HEK293 (cell line): Measurements from ENCODE around the gene EHD2.
"Not testable (repeated sequence)": the region's sequence is repeated elsewhere in the genome, so short reads cannot be mapped to it uniquely, and the experiment has no call there.

Experiments
- CTCF ChIA-PET: fragments of 350-600 bp; formaldehyde crosslinking; extraction: SDS; loops from one replicate; lab custom pipeline; 2021; ENCODE audit warnings: antibody characterized with exemption; lab: Yijun Ruan, JAX
- POLR2A ChIA-PET: fragments of 300-600 bp; formaldehyde crosslinking; extraction: SDS; loops from one replicate; lab custom pipeline; 2020; ENCODE audit warnings: antibody characterized with exemption, inconsistent platforms; lab: Yijun Ruan, JAX
- H3K27ac ChIP-seq: fragments of 200-500 bp; sonication (Bioruptor generic); 2 replicates; pipeline ENCODE4 v1.5.1; 2014; ENCODE audit warnings: low read depth, low read length, control low read depth, inconsistent platforms; ENCODE audit errors: extremely low read depth
- H3K36me3 ChIP-seq, 2 experiments: fragments of 200-500 bp in 1 of 2; sonication (Bioruptor generic) in 1 of 2; 1 replicate in 1 of 2; 2 replicates in 1 of 2; pipeline ENCODE4 v1.5.1; 2014 to 2017; ENCODE audit warnings: inconsistent platforms in 2 of 2, low read length in 2 of 2; ENCODE audit not compliant: control insufficient read depth in 2 of 2, insufficient read depth in 1 of 2
- H3K4me1 ChIP-seq: fragments of 200-500 bp; sonication (Bioruptor generic); 2 replicates; pipeline ENCODE4 v1.5.1; 2014; ENCODE audit warnings: mild to moderate bottlenecking, low read length, inconsistent platforms; ENCODE audit not compliant: control insufficient read depth, insufficient read depth
- H3K4me3 ChIP-seq: 2 replicates; pipeline ENCODE4 v1.5.1; 2011; ENCODE audit warnings: low read depth, mild to moderate bottlenecking, control low read depth, low read length, moderate library complexity
- H3K9me3 ChIP-seq: fragments of 200-500 bp; sonication (Bioruptor generic); 2 replicates; pipeline ENCODE4 v1.5.1; 2014; ENCODE audit warnings: low read depth, low read length, inconsistent platforms; ENCODE audit not compliant: control insufficient read depth, insufficient read depth
- FEZF1 ChIP-seq: fragments of 450-650 bp; formaldehyde crosslinking; IDR thresholded peaks from 2 replicates; pipeline ENCODE4 v1.5.1; 2016; ENCODE audit warnings: missing biosample characterization, missing genetic modification characterization
- MYNN ChIP-seq: fragments of 450-650 bp; formaldehyde crosslinking; IDR thresholded peaks from 2 replicates; pipeline ENCODE4 v1.5.1; 2016; ENCODE audit warnings: missing biosample characterization, missing genetic modification characterization, borderline replicate concordance
- PRDM1 ChIP-seq: fragments of 450-650 bp; formaldehyde crosslinking; IDR thresholded peaks from 2 replicates; pipeline ENCODE4; 2016; ENCODE audit warnings: missing biosample characterization, missing genetic modification characterization
- SALL2 ChIP-seq: fragments of 450-650 bp; formaldehyde crosslinking; IDR thresholded peaks from 2 replicates; pipeline ENCODE4 v1.5.0; 2017; ENCODE audit warnings: missing biosample characterization, mild to moderate bottlenecking, missing genetic modification characterization, borderline replicate concordance
- SP7 ChIP-seq: fragments of 450-650 bp; formaldehyde crosslinking; IDR thresholded peaks from 2 replicates; pipeline ENCODE4 v1.5.1; 2016; ENCODE audit warnings: missing biosample characterization, missing genetic modification characterization
- ZBTB21 ChIP-seq: fragments of 450-650 bp; formaldehyde crosslinking; IDR thresholded peaks from 2 replicates; pipeline ENCODE4 v1.5.1; 2017; ENCODE audit warnings: missing biosample characterization, missing genetic modification characterization
- ZNF133 ChIP-seq: fragments of 450-650 bp; formaldehyde crosslinking; IDR thresholded peaks from 2 replicates; pipeline ENCODE4 v1.5.1; 2016; ENCODE audit warnings: missing biosample characterization, missing genetic modification characterization
- ZNF16 ChIP-seq: fragments of 450-650 bp; formaldehyde crosslinking; IDR thresholded peaks from 2 replicates; pipeline ENCODE4 v1.5.1; 2016; ENCODE audit warnings: low read depth, missing biosample characterization, missing genetic modification characterization
- ZNF2 ChIP-seq: fragments of 450-650 bp; formaldehyde crosslinking; IDR thresholded peaks from 2 replicates; pipeline ENCODE4 v1.5.1; 2016; ENCODE audit warnings: missing biosample characterization, missing genetic modification characterization
- ZNF223 ChIP-seq: fragments of 450-650 bp; formaldehyde crosslinking; IDR thresholded peaks from 2 replicates; pipeline ENCODE4 v1.5.1; 2016; ENCODE audit warnings: missing biosample characterization, missing genetic modification characterization
- ZNF366 ChIP-seq: fragments of 450-650 bp; formaldehyde crosslinking; conservative IDR thresholded peaks from 2 replicates; pipeline ENCODE4 v1.5.1; 2016; ENCODE audit warnings: missing biosample characterization, missing genetic modification characterization
- ZNF404 ChIP-seq: fragments of 450-650 bp; formaldehyde crosslinking; IDR thresholded peaks from 2 replicates; pipeline ENCODE4 v1.5.1; 2017; ENCODE audit warnings: missing biosample characterization, missing genetic modification characterization
- ZNF600 ChIP-seq: fragments of 450-650 bp; formaldehyde crosslinking; IDR thresholded peaks from 2 replicates; pipeline ENCODE4 v1.5.1; 2016; ENCODE audit warnings: missing biosample characterization, missing genetic modification characterization
- ZNF623 ChIP-seq: fragments of 450-650 bp; formaldehyde crosslinking; IDR thresholded peaks from 2 replicates; pipeline ENCODE4 v1.5.1; 2016; ENCODE audit warnings: missing biosample characterization, missing genetic modification characterization
- TF ChIP-seq, protein P1 (sequence below): fragments of 450-650 bp; formaldehyde crosslinking; IDR thresholded peaks from 2 replicates; pipeline ENCODE4 v1.5.1; 2016; ENCODE audit warnings: missing biosample characterization, missing genetic modification characterization
- TF ChIP-seq, protein P2 (sequence below): fragments of 450-650 bp; formaldehyde crosslinking; IDR thresholded peaks from 2 replicates; pipeline ENCODE4 v1.5.1; 2016; ENCODE audit warnings: missing biosample characterization, missing genetic modification characterization, borderline replicate concordance
- TF ChIP-seq, protein P3 (sequence below): fragments of 450-650 bp; formaldehyde crosslinking; optimal IDR thresholded peaks from 2 replicates; pipeline ENCODE3; 2016; ENCODE audit warnings: missing biosample characterization, mild to moderate bottlenecking, missing genetic modification characterization
- TF ChIP-seq, protein P4 (sequence below): fragments of 450-650 bp; formaldehyde crosslinking; IDR thresholded peaks from 2 replicates; pipeline ENCODE4 v1.5.1; 2016; ENCODE audit warnings: missing biosample characterization, missing genetic modification characterization
- TF ChIP-seq, protein P5 (sequence below): sonication (generic); formaldehyde crosslinking; IDR thresholded peaks from 2 replicates; pipeline ENCODE4 v1.8.1; 2022; ENCODE audit warnings: mild to moderate bottlenecking, moderate library complexity, missing genetic modification reagents
- TF ChIP-seq, protein P6 (sequence below): fragments of 450-650 bp; formaldehyde crosslinking; IDR thresholded peaks from 2 replicates; pipeline ENCODE4 v1.5.1; 2016; ENCODE audit warnings: missing biosample characterization, missing genetic modification characterization
- TF ChIP-seq, protein P7 (sequence below): fragments of 450-650 bp; formaldehyde crosslinking; IDR thresholded peaks from 2 replicates; pipeline ENCODE4 v1.5.1; 2016; ENCODE audit warnings: missing biosample characterization, missing genetic modification characterization, borderline replicate concordance

The EHD2 gene

DNA sequence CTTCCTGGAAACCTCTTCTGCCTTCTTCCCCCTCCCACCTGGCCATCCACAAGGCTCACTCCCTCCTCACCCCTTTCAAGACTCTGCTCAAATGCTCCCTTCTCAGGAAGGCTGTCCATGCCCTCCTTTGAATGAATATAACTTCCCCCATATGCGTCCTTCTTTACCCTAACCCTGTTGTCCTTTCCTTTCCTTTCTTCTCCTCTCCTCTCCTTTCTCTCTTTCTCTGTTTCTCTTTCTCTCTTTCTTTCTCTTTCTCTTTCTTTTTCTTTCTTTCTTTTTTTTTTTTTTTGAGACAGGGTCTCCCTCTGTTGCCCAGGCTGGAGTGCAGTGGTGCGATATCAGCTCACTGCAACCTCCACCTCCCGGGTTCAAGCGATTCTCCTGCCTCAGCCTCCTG lies 15.1 kb downstream of the EHD2 start:
- not testable (repeated sequence) for H3K27ac ChIP-seq, H3K4me3 ChIP-seq, H3K4me1 ChIP-seq, H3K36me3 ChIP-seq, H3K9me3 ChIP-seq
- TF ChIP-seq PRDM1 (tag by site-specific recombination) (peak; percentile 98), ZNF366 (peak; percentile 72)
- ChIA-PET CTCF (interaction anchor here (0.6 kb wide), 1 partner anchor 10 kb away, joined by 3 read pairs; no protein-coding TSS in a partner anchor), POLR2A (interaction anchor here (0.8 kb wide), 1 partner anchor 21 kb away, joined by 7 read pairs; no protein-coding TSS in a partner anchor)

DNA sequence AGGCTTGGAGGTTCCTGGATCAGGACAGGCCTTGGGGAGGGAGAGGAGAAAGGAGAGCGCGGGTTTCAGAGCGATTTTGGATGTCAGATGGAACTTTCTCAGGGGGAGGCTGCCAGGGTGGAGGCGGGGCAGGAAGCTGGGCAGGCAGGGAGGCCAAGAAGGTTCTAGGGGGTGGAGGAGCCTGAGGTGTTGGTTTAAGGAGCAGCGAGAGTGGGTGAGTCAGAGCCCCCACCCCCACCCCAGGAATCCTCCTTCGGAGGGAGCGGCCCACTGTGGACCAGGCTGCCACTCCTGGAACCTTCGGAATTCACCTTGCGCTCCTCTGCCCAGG lies 16.2 kb downstream of the EHD2 start:
- POLR2A ChIA-PET, result interaction anchor here (0.6 to 1.7 kb wide), 9 partner anchors 11 to 381 kb away, joined by 3 to 7 read pairs (median 4); partner anchors contain the start of genes DHX34 and NOP53
- H3K4me3 ChIP-seq, result peak overlapping the region; percentile 45
- TF ChIP-seq ZNF16 (tag by site-specific recombination) (peak; percentile 4; the same call in 1 of the 2 replicates), FEZF1 (tag by site-specific recombination) (no peak), ZNF2 (tag by site-specific recombination) (no peak), ZNF133 (tag by site-specific recombination) (no peak), SP7 (peak; percentile 82), MYNN (no peak), ZNF404 (tag by site-specific recombination) (no peak), ZBTB21 (tag by site-specific recombination) (peak; percentile 44; the same call in 1 of the 2 replicates), ZNF223 (tag by site-specific recombination) (no peak), ZNF600 (peak; percentile 37; the same call in 1 of the 2 replicates), ZNF623 (tag by site-specific recombination) (no peak), SALL2 (no peak)
- TF ChIP-seq, protein P1, sequence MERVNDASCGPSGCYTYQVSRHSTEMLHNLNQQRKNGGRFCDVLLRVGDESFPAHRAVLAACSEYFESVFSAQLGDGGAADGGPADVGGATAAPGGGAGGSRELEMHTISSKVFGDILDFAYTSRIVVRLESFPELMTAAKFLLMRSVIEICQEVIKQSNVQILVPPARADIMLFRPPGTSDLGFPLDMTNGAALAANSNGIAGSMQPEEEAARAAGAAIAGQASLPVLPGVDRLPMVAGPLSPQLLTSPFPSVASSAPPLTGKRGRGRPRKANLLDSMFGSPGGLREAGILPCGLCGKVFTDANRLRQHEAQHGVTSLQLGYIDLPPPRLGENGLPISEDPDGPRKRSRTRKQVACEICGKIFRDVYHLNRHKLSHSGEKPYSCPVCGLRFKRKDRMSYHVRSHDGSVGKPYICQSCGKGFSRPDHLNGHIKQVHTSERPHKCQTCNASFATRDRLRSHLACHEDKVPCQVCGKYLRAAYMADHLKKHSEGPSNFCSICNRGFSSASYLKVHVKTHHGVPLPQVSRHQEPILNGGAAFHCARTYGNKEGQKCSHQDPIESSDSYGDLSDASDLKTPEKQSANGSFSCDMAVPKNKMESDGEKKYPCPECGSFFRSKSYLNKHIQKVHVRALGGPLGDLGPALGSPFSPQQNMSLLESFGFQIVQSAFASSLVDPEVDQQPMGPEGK, result peak; percentile 62; the same call in 1 of the 2 replicates
- TF ChIP-seq, protein P2, sequence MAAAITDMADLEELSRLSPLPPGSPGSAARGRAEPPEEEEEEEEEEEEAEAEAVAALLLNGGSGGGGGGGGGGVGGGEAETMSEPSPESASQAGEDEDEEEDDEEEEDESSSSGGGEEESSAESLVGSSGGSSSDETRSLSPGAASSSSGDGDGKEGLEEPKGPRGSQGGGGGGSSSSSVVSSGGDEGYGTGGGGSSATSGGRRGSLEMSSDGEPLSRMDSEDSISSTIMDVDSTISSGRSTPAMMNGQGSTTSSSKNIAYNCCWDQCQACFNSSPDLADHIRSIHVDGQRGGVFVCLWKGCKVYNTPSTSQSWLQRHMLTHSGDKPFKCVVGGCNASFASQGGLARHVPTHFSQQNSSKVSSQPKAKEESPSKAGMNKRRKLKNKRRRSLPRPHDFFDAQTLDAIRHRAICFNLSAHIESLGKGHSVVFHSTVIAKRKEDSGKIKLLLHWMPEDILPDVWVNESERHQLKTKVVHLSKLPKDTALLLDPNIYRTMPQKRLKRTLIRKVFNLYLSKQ (tag by site-specific recombination), result no peak
- TF ChIP-seq, protein P3, sequence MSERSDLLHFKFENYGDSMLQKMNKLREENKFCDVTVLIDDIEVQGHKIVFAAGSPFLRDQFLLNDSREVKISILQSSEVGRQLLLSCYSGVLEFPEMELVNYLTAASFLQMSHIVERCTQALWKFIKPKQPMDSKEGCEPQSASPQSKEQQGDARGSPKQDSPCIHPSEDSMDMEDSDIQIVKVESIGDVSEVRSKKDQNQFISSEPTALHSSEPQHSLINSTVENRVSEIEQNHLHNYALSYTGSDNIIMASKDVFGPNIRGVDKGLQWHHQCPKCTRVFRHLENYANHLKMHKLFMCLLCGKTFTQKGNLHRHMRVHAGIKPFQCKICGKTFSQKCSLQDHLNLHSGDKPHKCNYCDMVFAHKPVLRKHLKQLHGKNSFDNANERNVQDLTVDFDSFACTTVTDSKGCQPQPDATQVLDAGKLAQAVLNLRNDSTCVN (tag by site-specific recombination), result peak; percentile 13
- TF ChIP-seq, protein P4, sequence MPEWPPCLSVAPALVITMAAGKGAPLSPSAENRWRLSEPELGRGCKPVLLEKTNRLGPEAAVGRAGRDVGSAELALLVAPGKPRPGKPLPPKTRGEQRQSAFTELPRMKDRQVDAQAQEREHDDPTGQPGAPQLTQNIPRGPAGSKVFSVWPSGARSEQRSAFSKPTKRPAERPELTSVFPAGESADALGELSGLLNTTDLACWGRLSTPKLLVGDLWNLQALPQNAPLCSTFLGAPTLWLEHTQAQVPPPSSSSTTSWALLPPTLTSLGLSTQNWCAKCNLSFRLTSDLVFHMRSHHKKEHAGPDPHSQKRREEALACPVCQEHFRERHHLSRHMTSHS, result no peak
- TF ChIP-seq, protein P5, sequence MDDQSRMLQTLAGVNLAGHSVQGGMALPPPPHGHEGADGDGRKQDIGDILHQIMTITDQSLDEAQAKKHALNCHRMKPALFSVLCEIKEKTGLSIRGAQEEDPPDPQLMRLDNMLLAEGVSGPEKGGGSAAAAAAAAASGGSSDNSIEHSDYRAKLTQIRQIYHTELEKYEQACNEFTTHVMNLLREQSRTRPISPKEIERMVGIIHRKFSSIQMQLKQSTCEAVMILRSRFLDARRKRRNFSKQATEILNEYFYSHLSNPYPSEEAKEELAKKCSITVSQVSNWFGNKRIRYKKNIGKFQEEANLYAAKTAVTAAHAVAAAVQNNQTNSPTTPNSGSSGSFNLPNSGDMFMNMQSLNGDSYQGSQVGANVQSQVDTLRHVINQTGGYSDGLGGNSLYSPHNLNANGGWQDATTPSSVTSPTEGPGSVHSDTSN (CRISPR knock-in tag), result no peak
- TF ChIP-seq, protein P6, sequence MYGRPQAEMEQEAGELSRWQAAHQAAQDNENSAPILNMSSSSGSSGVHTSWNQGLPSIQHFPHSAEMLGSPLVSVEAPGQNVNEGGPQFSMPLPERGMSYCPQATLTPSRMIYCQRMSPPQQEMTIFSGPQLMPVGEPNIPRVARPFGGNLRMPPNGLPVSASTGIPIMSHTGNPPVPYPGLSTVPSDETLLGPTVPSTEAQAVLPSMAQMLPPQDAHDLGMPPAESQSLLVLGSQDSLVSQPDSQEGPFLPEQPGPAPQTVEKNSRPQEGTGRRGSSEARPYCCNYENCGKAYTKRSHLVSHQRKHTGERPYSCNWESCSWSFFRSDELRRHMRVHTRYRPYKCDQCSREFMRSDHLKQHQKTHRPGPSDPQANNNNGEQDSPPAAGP (tag by site-specific recombination), result peak; percentile 59
- TF ChIP-seq, protein P7, sequence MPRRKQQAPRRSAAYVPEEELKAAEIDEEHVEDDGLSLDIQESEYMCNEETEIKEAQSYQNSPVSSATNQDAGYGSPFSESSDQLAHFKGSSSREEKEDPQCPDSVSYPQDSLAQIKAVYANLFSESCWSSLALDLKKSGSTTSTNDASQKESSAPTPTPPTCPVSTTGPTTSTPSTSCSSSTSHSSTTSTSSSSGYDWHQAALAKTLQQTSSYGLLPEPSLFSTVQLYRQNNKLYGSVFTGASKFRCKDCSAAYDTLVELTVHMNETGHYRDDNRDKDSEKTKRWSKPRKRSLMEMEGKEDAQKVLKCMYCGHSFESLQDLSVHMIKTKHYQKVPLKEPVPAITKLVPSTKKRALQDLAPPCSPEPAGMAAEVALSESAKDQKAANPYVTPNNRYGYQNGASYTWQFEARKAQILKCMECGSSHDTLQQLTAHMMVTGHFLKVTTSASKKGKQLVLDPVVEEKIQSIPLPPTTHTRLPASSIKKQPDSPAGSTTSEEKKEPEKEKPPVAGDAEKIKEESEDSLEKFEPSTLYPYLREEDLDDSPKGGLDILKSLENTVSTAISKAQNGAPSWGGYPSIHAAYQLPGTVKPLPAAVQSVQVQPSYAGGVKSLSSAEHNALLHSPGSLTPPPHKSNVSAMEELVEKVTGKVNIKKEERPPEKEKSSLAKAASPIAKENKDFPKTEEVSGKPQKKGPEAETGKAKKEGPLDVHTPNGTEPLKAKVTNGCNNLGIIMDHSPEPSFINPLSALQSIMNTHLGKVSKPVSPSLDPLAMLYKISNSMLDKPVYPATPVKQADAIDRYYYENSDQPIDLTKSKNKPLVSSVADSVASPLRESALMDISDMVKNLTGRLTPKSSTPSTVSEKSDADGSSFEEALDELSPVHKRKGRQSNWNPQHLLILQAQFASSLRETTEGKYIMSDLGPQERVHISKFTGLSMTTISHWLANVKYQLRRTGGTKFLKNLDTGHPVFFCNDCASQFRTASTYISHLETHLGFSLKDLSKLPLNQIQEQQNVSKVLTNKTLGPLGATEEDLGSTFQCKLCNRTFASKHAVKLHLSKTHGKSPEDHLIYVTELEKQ (tag by site-specific recombination), result 0 out of 2 replicates have a peak, but pooled peaks have one; percentile 27

More for the DNA sequence above, 16.2 kb downstream of the EHD2 start:
- no peaks in the 10 kb centered on the region for H3K36me3 ChIP-seq
- CTCF ChIA-PET, result interaction anchor here (0.7 to 1.6 kb wide), 3 partner anchors 14 to 38 kb away, joined by 4 to 8 read pairs (median 4); partner anchors contain the start of gene EHD2
- H3K27ac ChIP-seq, result no peak overlapping the region; the same call in 1 of the 2 replicates
- H3K9me3 ChIP-seq, result no peaks in the 10 kb centered on the region
- H3K4me1 ChIP-seq, result peaks cover 4% of the 10 kb centered on the region
